Smooth muscle cell (in vitro differentiated cells): ENCODE measurements around the gene ABR. TPM values are rescaled to one million over a fixed set of nuclear protein-coding genes. Genes with fewer than 3 reads are reported as not detected.
"Not testable (repeated sequence)": the region's sequence is repeated elsewhere in the genome, so short reads cannot be mapped to it uniquely, and the experiment has no call there.

Experiments
- DNase-seq: peaks from one replicate; lab custom pipeline; 2025; ENCODE audit not compliant: unreplicated experiment; lab: John Stamatoyannopoulos, UW
- H2AFZ ChIP-seq: fragments of 200-600 bp; sonication (generic); 2 replicates; pipeline ENCODE4 v1.6.0; 2016; ENCODE audit warnings: antibody characterized with exemption, low read depth, mild to moderate bottlenecking
- H3F3A ChIP-seq: fragments of 200-600 bp; sonication (generic); 2 replicates; pipeline ENCODE4 v1.6.0; 2017; ENCODE audit warnings: antibody characterized with exemption, low read depth
- H3K27ac ChIP-seq: fragments of 200-600 bp; sonication (generic); 2 replicates; pipeline ENCODE4 v1.5.1; 2016; ENCODE audit warnings: low read depth, mild to moderate bottlenecking
- H3K27me3 ChIP-seq: fragments of 200-600 bp; sonication (generic); 2 replicates; pipeline ENCODE4 v1.6.1; 2016; ENCODE audit warnings: low read depth, mild to moderate bottlenecking
- H3K36me3 ChIP-seq: fragments of 200-600 bp; sonication (generic); 2 replicates; pipeline ENCODE4 v1.5.1; 2016; ENCODE audit warnings: low read depth
- H3K4me1 ChIP-seq: fragments of 200-600 bp; sonication (generic); 2 replicates; pipeline ENCODE4 v1.5.1; 2016; ENCODE audit warnings: low read depth
- H3K4me2 ChIP-seq: fragments of 200-600 bp; sonication (generic); 2 replicates; pipeline ENCODE4 v1.6.0; 2016; ENCODE audit warnings: mild to moderate bottlenecking
- H3K4me3 ChIP-seq: fragments of 200-600 bp; sonication (generic); 2 replicates; pipeline ENCODE4 v1.5.1; 2016; ENCODE audit warnings: mild to moderate bottlenecking
- H3K79me2 ChIP-seq: fragments of 200-600 bp; sonication (generic); 2 replicates; pipeline ENCODE4 v1.6.0; 2016; ENCODE audit warnings: low read depth, mild to moderate bottlenecking
- H3K9ac ChIP-seq: fragments of 200-600 bp; sonication (generic); 2 replicates; pipeline ENCODE4 v1.6.0; 2016; ENCODE audit warnings: low read depth
- H3K9me3 ChIP-seq: fragments of 200-600 bp; sonication (generic); replicated peaks from 2 replicates; pipeline ENCODE4 v1.5.1; 2016; ENCODE audit warnings: low read depth
- H4K20me1 ChIP-seq: fragments of 200-600 bp; sonication (generic); 2 replicates; pipeline ENCODE4 v1.6.0; 2016; ENCODE audit warnings: low read depth
- CTCF ChIP-seq: fragments of 200-600 bp; sonication (generic); IDR thresholded peaks from 2 replicates; pipeline ENCODE4 v1.5.1; 2017; ENCODE audit warnings: borderline replicate concordance, mild to moderate bottlenecking, antibody characterized with exemption; ENCODE audit not compliant: insufficient read depth, poor library complexity, severe bottlenecking
- WGBS: methylation state at CpG from one replicate; pipeline ENCODE4 v1.1.7; 2016; ENCODE audit warnings: low lambda C conversion rate; 5-methylcytosine and 5-hydroxymethylcytosine counted together
- polyA plus RNA-seq: library from polyadenylated mRNA; unstranded; fragments of >200 nt; fragmentation: Nextera tagmentation; extraction: Ambion mirVana; gene quantifications from 2 replicates; pipeline ENCODE4 v1.2.1, GENCODE V29; 2016
- total RNA-seq: library from RNA; depleted of rRNA; stranded (reverse); fragments of >200 nt; gene quantifications from 2 replicates; pipeline ENCODE4 v1.2.3, GENCODE V29; 2014

Gene ABR
- total and polyA plus RNA-seq, 2 experiments from 2014 or later = 16.1 to 29.1 TPM

DNA sequence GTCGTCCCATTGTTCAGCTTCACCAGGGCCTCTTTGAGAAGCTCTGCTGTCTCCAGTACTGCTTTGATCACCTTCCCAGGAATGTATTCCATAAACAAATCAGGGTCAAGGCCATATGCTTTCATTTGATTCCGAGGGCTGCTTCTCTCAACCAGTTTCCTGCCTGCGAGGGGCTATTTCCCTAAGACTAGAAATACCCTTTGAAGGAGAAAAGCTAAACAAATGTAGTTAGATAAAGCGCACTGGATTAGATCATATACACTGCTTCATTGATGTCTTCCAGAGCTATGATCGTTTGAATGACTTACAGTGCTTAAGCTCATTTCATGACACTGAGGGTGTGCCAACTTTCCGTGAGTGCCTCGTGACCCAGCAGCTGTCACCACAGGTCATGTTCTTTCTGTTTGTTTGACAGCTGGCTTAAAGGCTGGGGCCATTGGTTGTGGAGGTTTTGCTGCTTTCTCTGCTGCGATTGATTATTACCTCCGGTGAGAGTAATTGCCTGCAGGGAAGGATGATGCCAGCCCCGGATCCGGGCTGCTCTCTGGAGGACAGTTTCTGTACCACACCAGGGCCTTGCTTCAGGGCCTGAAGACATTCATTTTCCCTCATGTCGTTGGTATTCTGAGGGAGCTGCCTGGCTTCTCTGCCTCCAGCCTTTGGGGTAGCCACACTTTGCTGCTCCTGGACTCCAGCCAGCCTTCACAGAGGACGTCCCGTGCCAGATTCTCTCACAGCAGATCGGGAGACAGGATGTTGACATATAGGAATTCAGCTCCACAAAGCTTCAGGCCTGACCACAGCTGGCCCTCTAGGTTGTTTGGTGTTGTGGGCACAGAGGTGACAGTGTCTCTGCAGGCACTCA is 179.0 kb downstream of the ABR start:
- WGBS = 63% methylated on average over 15 of the region's 15 CpGs
- Histone ChIP-seq H3K4me2 (no peak overlapping the region), H3K36me3 (no peaks in the 10 kb centered on the region), H3K9me3 (no peaks in the 10 kb centered on the region), H2AFZ (no peak overlapping the region), H3K27ac (peak overlapping the region; percentile 48), H3K4me1 (peaks cover 6% of the 10 kb centered on the region), H3K9ac (no peak overlapping the region), H3K79me2 (peaks cover 16% of the 10 kb centered on the region), H3F3A (peaks cover 14% of the 10 kb centered on the region), H4K20me1 (peaks cover 43% of the 10 kb centered on the region), H3K4me3 (no peak overlapping the region), H3K27me3 (no peaks in the 10 kb centered on the region)
- TF ChIP-seq CTCF = no peak
- no peak for DNase-seq

GRCh38 chr17:998111-998510 is 181.7 kb downstream of the ABR start:
- Histone ChIP-seq H4K20me1 (peaks cover 43% of the 10 kb centered on the region), H3K9me3 (no peaks in the 10 kb centered on the region), H3K27me3 (no peaks in the 10 kb centered on the region), H3K79me2 (peaks cover 16% of the 10 kb centered on the region), H3K27ac (no peak overlapping the region), H3K4me1 (peaks cover 6% of the 10 kb centered on the region), H3K4me3 (peak overlapping the region; percentile 92), H3K36me3 (no peaks in the 10 kb centered on the region), H3K4me2 (peak overlapping the region; percentile 97), H3K9ac (peak overlapping the region; percentile 95), H2AFZ (no peak overlapping the region), H3F3A (peaks cover 7% of the 10 kb centered on the region)
- 91% methylated on average over 2 of the region's 2 CpGs for WGBS
- TF ChIP-seq CTCF = no peak
- DNase-seq = no peak

DNA sequence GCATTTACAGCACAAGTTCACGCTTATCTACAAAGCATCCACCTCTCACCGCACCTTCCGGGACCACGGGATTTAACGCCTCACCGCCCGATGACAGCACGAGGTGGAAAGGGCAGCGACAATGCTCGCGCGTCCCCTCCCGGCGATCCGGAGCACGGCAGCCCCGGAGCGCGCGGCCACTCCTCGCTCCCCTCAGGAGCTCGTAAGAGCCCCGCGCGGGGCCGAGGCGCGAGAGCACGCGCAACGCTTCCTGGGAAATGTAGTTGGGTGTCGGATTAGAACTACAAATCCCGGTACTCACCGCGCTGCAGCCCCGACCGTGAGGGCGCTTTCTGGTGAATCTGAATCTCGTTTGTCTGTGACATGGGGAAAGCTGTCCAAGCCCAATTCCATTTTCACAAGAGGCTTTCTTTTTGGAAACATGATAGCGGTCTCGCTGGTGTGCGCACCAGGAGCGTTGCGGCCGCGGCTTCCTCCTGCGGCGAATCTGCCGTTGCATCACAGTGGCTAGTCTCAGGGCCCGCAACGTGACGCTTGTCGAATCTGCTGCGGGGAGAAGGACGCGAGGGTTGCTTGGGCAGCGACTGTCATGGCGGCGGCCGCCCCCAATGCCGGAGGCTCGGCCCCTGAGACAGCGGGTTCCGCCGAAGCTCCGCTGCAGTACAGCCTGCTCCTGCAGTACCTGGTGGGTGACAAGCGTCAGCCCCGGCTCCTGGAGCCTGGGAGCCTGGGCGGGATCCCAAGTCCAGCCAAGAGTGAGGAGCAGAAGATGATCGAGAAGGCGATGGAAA is 183.0 kb downstream of the ABR start, which contains the start of gene TIMM22:
Gene TIMM22, plus strand, starts transcription at position 576 of the 791 bp plus-strand sequence. Its CDS starts 14 bp downstream, at position 590.
- peak; percentile 72 for TF ChIP-seq CTCF
- peak; percentile 97 for DNase-seq
- Histone ChIP-seq H4K20me1 (peaks cover 37% of the 10 kb centered on the region), H3K4me2 (peak within 1 kb of the TSS; percentile 97), H3K4me1 (peaks cover 6% of the 10 kb centered on the region), H3K27ac (peak within 1 kb of the TSS; percentile 90), H3K4me3 (peak within 1 kb of the TSS; percentile 92), H3K79me2 (peaks cover 16% of the 10 kb centered on the region), H3K9me3 (no peaks in the 10 kb centered on the region), H2AFZ (peak within 1 kb of the TSS; percentile 77), H3F3A (peaks cover 7% of the 10 kb centered on the region), H3K27me3 (no peaks in the 10 kb centered on the region), H3K36me3 (no peaks in the 10 kb centered on the region), H3K9ac (peak within 1 kb of the TSS; percentile 95)
- WGBS = under 1% methylated on average over 70 of the region's 71 CpGs

GRCh38 chr17:995324-995723 is 184.5 kb downstream of the ABR start:
- H3K9ac ChIP-seq, H3K4me1 ChIP-seq, DNase-seq, H3K27me3 ChIP-seq, H3K9me3 ChIP-seq, H3F3A ChIP-seq, H3K36me3 ChIP-seq, H2AFZ ChIP-seq, H3K4me3 ChIP-seq, H3K4me2 ChIP-seq, H3K27ac ChIP-seq: not testable (repeated sequence)
- WGBS = 90% methylated on average over 8 of the region's 8 CpGs
- Histone ChIP-seq H3K79me2 (peaks cover 16% of the 10 kb centered on the region), H4K20me1 (peaks cover 23% of the 10 kb centered on the region)
